Ascending aorta (tissue), 2 donors: ENCODE data around the gene RUNX1. TPM values are rescaled to one million over a fixed set of nuclear protein-coding genes. Genes with fewer than 3 reads are reported as not detected.

ENCODE experiments used
- DNase-seq, 2 donors: peaks; one replicate each; pipeline ENCODE4 v3.0.0-alpha.2; 2019; ENCODE audit warnings: low spot score in 2 of 2
- H3K27ac ChIP-seq, 2 donors: fragments of 200-600 bp; sonication (generic); one replicate each; pipeline ENCODE4 v1.5.1; 2016 to 2017; ENCODE audit warnings: mild to moderate bottlenecking in 1 of 2
- H3K27me3 ChIP-seq: fragments of 200-600 bp; sonication (generic); one replicate; pipeline ENCODE4 v1.5.1; 2017
- H3K36me3 ChIP-seq, 2 donors: fragments of 200-600 bp; sonication (generic); one replicate each; pipeline ENCODE4 v1.5.1; 2016
- H3K4me1 ChIP-seq, 2 donors: fragments of 200-600 bp; sonication (generic); one replicate each; pipeline ENCODE4 v1.5.1; 2016 to 2017; ENCODE audit warnings: mild to moderate bottlenecking in 1 of 2
- H3K4me3 ChIP-seq, 2 donors: fragments of 200-600 bp; sonication (generic); one replicate each; pipeline ENCODE4 v1.5.1; 2016 to 2017; ENCODE audit warnings: mild to moderate bottlenecking in 1 of 2
- H3K9me3 ChIP-seq, 2 donors: fragments of 200-600 bp; sonication (generic); one replicate each; pipeline ENCODE4 v1.5.1; 2016
- CTCF ChIP-seq, 3 experiments: fragments of 200-600 bp in 2 of 3; fragments of 450-650 bp in 1 of 3; sonication (generic) in 2 of 3; IDR thresholded peaks; one replicate each; pipeline ENCODE4 v1.5.1; 2016 to 2019; ENCODE audit warnings: antibody characterized with exemption in 3 of 3, mild to moderate bottlenecking in 1 of 3, moderate library complexity in 1 of 3
- intact Hi-C: fragments of 100-400 bp; cut with DNase I; formaldehyde crosslinking; loops from one replicate; pipeline ENCODE4 v1.15.1; 2023
- total RNA-seq: library from RNA; depleted of rRNA; stranded (reverse); fragments of >200 nt; gene quantifications from one replicate; pipeline ENCODE4 v1.1.0, GENCODE V29; 2016

RUNX1 gene
- total RNA-seq, 1 donor from 2014 or later = 16.3 TPM

- Histone ChIP-seq H3K4me3 (no peak overlapping the region), H3K36me3 (no peaks in the 10 kb centered on the region), H3K27me3 (no peaks in the 10 kb centered on the region), H3K9me3 (no peaks in the 10 kb centered on the region), H3K4me1 (peaks cover 10 to 26% of the 10 kb centered on the region in 2 donors), H3K27ac (no peak overlapping the region)
- DNase-seq = no peak
- intact Hi-C loops = loop anchor here (5.0 to 10.0 kb wide), 2 partner anchors 154 to 809 kb away; no protein-coding TSS in a partner anchor
- no peak for TF ChIP-seq CTCF (IDR thresholded peaks at IDR 0.05)
These were observed 2.9 kb downstream of the RUNX1 start for GRCh38 chr21:35046263-35046624.

- no peak overlapping the region for H3K27ac ChIP-seq
- no peaks in the 10 kb centered on the region for H3K27me3 ChIP-seq
- DNase-seq = no peak
- H3K36me3 ChIP-seq = no peaks in the 10 kb centered on the region
- intact Hi-C loops = loop anchor here (5.0 to 10.0 kb wide), 2 partner anchors 153 to 809 kb away; no protein-coding TSS in a partner anchor
- H3K4me3 ChIP-seq = no peak overlapping the region
- H3K9me3 ChIP-seq = no peaks in the 10 kb centered on the region
- H3K4me1 ChIP-seq = peaks cover 10 to 26% of the 10 kb centered on the region in 2 donors
- no peak for TF ChIP-seq CTCF (IDR thresholded peaks at IDR 0.05)
These were observed 3.4 kb downstream of the RUNX1 start for GRCh38 chr21:35045542-35046262.

GRCh38 chr21:35044770-35045541 lies 4.1 kb downstream of the RUNX1 start:
- H3K4me1 ChIP-seq = peaks cover 10 to 23% of the 10 kb centered on the region in 2 donors
- no peak overlapping the region for H3K4me3 ChIP-seq
- no peaks in the 10 kb centered on the region for H3K36me3 ChIP-seq
- no peak for TF ChIP-seq CTCF (IDR thresholded peaks at IDR 0.05)
- H3K27me3 ChIP-seq = no peaks in the 10 kb centered on the region
- no peak overlapping the region for H3K27ac ChIP-seq
- intact Hi-C loops = loop anchor here (5.0 to 10.0 kb wide), 2 partner anchors 153 to 810 kb away; no protein-coding TSS in a partner anchor
- H3K9me3 ChIP-seq = no peaks in the 10 kb centered on the region
- no peak for DNase-seq

DNA sequence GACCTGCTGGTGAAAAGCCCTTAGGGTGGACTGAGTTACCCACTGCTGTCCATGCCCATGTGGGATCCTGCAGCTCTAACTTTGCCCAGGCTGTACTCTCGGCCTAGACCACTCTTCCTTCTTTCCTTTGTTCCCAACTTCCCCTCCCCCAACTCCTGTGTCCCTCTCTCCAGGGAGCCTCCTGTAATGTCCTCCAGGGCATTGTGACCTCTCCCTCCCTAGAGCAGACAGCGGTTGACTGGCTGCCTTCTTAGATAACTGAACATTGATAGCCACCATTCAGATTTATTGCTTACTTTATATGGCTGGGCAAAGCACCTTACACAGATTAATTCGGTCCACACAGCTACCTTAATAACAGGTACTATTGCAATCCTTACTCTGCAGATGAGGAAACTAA lies 5.0 kb downstream of the RUNX1 start:
- Histone ChIP-seq H3K9me3 (no peaks in the 10 kb centered on the region), H3K4me3 (no peak overlapping the region), H3K27me3 (no peaks in the 10 kb centered on the region), H3K27ac (no peak overlapping the region), H3K4me1 (peaks cover 10 to 21% of the 10 kb centered on the region in 2 donors), H3K36me3 (no peaks in the 10 kb centered on the region)
- DNase-seq = no peak
- TF ChIP-seq CTCF (IDR thresholded peaks at IDR 0.05) = no peak
- intact Hi-C loops = loop anchor here (10.0 kb wide), 1 partner anchor 811 kb away; no protein-coding TSS in a partner anchor

- intact Hi-C loops = loop anchor here (10.0 kb wide), 1 partner anchor 811 kb away; no protein-coding TSS in a partner anchor
- Histone ChIP-seq H3K36me3 (no peaks in the 10 kb centered on the region), H3K4me1 (peaks cover 7 to 16% of the 10 kb centered on the region in 2 donors), H3K27ac (no peak overlapping the region), H3K9me3 (no peaks in the 10 kb centered on the region), H3K27me3 (no peaks in the 10 kb centered on the region), H3K4me3 (no peak overlapping the region)
- no peak for TF ChIP-seq CTCF (IDR thresholded peaks at IDR 0.05)
- no peak for DNase-seq
These were observed 5.6 kb downstream of the RUNX1 start for GRCh38 chr21:35043549-35043948.
